ENCODE data around the gene NRBP1.
A peak's percentile ranks its signal among the peaks of the same experiment; 100 is the strongest.

NRBP1 gene

DNA sequence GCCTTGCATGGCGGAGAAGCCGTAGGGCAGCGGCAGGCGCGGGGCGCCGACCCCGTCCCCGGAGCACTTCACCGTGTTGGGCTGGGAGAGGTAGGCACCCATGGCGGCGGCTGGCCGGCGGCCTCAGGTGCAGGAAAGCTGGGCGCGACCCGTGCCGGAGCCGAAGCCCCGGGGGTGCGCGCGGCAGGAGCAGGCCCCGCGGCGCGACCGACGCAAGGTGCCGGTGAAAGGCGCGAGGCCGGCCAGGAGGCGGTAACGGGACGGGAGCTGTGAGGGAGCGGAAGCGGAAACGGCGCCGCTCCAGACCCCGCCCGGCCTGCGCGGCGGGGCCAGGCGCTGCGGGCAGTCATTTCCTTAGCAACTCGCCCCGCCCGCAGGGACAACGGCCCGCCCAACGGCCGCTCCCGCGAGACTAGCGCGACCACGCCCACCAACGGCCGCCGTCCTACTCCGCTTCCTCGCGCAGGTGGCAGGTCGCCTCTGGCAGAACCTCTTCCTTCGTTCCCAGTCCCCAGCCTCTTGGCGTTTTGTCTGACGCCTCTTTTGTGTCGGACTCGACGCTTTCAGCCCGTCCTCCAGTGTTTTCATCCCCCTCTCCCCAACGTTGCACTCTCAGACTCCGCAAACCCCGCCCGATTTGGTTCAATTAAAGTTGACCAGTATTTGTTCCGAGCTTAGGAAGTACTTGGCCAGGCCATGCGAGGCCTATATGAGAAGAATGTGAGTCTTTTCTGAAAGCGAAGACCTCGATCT, 18.9 kb upstream of the NRBP1 start, which contains the start of gene PPM1G (continued):
- TF ChIP-seq, protein P1, sequence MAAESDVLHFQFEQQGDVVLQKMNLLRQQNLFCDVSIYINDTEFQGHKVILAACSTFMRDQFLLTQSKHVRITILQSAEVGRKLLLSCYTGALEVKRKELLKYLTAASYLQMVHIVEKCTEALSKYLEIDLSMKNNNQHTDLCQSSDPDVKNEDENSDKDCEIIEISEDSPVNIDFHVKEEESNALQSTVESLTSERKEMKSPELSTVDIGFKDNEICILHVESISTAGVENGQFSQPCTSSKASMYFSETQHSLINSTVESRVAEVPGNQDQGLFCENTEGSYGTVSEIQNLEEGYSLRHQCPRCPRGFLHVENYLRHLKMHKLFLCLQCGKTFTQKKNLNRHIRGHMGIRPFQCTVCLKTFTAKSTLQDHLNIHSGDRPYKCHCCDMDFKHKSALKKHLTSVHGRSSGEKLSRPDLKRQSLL (tag by site-specific recombination; IDR thresholded peaks at IDR 0.05) = no peak
- TF ChIP-seq ZNF10 (tag by site-specific recombination; IDR thresholded peaks at IDR 0.05) = peak; percentile 30; the same call in 1 of the 2 replicates
- TF ChIP-seq KLF9 (tag by site-specific recombination; IDR thresholded peaks at IDR 0.05; ENCODE audit: low read depth) = peak; percentile 97
- no peak for TF ChIP-seq ZSCAN23 (tag by site-specific recombination; IDR thresholded peaks at IDR 0.05)
- TF ChIP-seq ZFP37 (tag by site-specific recombination; IDR thresholded peaks at IDR 0.05) = 0 out of 2 replicates have a peak, but pooled peaks have one; percentile 56
- no peak for TF ChIP-seq ZNF777 (tag by site-specific recombination; IDR thresholded peaks at IDR 0.05; ENCODE audit: borderline replicate concordance)
- TF ChIP-seq, protein P2, sequence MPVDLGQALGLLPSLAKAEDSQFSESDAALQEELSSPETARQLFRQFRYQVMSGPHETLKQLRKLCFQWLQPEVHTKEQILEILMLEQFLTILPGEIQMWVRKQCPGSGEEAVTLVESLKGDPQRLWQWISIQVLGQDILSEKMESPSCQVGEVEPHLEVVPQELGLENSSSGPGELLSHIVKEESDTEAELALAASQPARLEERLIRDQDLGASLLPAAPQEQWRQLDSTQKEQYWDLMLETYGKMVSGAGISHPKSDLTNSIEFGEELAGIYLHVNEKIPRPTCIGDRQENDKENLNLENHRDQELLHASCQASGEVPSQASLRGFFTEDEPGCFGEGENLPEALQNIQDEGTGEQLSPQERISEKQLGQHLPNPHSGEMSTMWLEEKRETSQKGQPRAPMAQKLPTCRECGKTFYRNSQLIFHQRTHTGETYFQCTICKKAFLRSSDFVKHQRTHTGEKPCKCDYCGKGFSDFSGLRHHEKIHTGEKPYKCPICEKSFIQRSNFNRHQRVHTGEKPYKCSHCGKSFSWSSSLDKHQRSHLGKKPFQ (tag by site-specific recombination; IDR thresholded peaks at IDR 0.05) = no peak
- peak; percentile 45 for TF ChIP-seq ZNF629 (tag by site-specific recombination; IDR thresholded peaks at IDR 0.05)
- peak; percentile 46; the same call in 1 of the 2 replicates for TF ChIP-seq ZNF2 (tag by site-specific recombination; IDR thresholded peaks at IDR 0.05)
- TF ChIP-seq, protein P3, sequence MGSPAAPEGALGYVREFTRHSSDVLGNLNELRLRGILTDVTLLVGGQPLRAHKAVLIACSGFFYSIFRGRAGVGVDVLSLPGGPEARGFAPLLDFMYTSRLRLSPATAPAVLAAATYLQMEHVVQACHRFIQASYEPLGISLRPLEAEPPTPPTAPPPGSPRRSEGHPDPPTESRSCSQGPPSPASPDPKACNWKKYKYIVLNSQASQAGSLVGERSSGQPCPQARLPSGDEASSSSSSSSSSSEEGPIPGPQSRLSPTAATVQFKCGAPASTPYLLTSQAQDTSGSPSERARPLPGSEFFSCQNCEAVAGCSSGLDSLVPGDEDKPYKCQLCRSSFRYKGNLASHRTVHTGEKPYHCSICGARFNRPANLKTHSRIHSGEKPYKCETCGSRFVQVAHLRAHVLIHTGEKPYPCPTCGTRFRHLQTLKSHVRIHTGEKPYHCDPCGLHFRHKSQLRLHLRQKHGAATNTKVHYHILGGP (tag by site-specific recombination; IDR thresholded peaks at IDR 0.05) = no peak
- TF ChIP-seq, protein P4, sequence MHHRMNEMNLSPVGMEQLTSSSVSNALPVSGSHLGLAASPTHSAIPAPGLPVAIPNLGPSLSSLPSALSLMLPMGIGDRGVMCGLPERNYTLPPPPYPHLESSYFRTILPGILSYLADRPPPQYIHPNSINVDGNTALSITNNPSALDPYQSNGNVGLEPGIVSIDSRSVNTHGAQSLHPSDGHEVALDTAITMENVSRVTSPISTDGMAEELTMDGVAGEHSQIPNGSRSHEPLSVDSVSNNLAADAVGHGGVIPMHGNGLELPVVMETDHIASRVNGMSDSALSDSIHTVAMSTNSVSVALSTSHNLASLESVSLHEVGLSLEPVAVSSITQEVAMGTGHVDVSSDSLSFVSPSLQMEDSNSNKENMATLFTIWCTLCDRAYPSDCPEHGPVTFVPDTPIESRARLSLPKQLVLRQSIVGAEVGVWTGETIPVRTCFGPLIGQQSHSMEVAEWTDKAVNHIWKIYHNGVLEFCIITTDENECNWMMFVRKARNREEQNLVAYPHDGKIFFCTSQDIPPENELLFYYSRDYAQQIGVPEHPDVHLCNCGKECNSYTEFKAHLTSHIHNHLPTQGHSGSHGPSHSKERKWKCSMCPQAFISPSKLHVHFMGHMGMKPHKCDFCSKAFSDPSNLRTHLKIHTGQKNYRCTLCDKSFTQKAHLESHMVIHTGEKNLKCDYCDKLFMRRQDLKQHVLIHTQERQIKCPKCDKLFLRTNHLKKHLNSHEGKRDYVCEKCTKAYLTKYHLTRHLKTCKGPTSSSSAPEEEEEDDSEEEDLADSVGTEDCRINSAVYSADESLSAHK (tag by site-specific recombination; IDR thresholded peaks at IDR 0.05) = 0 out of 2 replicates have a peak, but pooled peaks have one; percentile 14
- peak; percentile 76; the same call in 1 of the 2 replicates for TF ChIP-seq ZNF501 (tag by site-specific recombination; IDR thresholded peaks at IDR 0.05)
- no peak for TF ChIP-seq ZNF530 (tag by site-specific recombination; IDR thresholded peaks at IDR 0.05; ENCODE audit: low read depth)
- TF ChIP-seq, protein P5, sequence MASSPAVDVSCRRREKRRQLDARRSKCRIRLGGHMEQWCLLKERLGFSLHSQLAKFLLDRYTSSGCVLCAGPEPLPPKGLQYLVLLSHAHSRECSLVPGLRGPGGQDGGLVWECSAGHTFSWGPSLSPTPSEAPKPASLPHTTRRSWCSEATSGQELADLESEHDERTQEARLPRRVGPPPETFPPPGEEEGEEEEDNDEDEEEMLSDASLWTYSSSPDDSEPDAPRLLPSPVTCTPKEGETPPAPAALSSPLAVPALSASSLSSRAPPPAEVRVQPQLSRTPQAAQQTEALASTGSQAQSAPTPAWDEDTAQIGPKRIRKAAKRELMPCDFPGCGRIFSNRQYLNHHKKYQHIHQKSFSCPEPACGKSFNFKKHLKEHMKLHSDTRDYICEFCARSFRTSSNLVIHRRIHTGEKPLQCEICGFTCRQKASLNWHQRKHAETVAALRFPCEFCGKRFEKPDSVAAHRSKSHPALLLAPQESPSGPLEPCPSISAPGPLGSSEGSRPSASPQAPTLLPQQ (tag by site-specific recombination; IDR thresholded peaks at IDR 0.05) = 0 out of 2 replicates have a peak, but pooled peaks have one; percentile 49
- TF ChIP-seq ZNF473 (tag by site-specific recombination; IDR thresholded peaks at IDR 0.05) = no peak
- TF ChIP-seq ZFP69B (tag by site-specific recombination; IDR thresholded peaks at IDR 0.05) = no peak
- TF ChIP-seq ZNF555 (tag by site-specific recombination; conservative IDR thresholded peaks at IDR 0.05) = no peak
- TF ChIP-seq, protein P6, sequence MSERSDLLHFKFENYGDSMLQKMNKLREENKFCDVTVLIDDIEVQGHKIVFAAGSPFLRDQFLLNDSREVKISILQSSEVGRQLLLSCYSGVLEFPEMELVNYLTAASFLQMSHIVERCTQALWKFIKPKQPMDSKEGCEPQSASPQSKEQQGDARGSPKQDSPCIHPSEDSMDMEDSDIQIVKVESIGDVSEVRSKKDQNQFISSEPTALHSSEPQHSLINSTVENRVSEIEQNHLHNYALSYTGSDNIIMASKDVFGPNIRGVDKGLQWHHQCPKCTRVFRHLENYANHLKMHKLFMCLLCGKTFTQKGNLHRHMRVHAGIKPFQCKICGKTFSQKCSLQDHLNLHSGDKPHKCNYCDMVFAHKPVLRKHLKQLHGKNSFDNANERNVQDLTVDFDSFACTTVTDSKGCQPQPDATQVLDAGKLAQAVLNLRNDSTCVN (tag by site-specific recombination; optimal IDR thresholded peaks at IDR 0.05) = peak; percentile 84
- 0 out of 2 replicates have a peak, but pooled peaks have one; percentile 30 for TF ChIP-seq ZNF24 (tag by site-specific recombination; IDR thresholded peaks at IDR 0.05)
- TF ChIP-seq YY2 (tag by site-specific recombination; IDR thresholded peaks at IDR 0.05) = 0 out of 2 replicates have a peak, but pooled peaks have one; percentile 60
- TF ChIP-seq, protein P7, sequence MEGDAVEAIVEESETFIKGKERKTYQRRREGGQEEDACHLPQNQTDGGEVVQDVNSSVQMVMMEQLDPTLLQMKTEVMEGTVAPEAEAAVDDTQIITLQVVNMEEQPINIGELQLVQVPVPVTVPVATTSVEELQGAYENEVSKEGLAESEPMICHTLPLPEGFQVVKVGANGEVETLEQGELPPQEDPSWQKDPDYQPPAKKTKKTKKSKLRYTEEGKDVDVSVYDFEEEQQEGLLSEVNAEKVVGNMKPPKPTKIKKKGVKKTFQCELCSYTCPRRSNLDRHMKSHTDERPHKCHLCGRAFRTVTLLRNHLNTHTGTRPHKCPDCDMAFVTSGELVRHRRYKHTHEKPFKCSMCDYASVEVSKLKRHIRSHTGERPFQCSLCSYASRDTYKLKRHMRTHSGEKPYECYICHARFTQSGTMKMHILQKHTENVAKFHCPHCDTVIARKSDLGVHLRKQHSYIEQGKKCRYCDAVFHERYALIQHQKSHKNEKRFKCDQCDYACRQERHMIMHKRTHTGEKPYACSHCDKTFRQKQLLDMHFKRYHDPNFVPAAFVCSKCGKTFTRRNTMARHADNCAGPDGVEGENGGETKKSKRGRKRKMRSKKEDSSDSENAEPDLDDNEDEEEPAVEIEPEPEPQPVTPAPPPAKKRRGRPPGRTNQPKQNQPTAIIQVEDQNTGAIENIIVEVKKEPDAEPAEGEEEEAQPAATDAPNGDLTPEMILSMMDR (tag by site-specific recombination; IDR thresholded peaks at IDR 0.05) = peak; percentile 4
- peak; percentile 80 for TF ChIP-seq ZNF600 (tag by site-specific recombination; IDR thresholded peaks at IDR 0.05)
- TF ChIP-seq, protein P8, sequence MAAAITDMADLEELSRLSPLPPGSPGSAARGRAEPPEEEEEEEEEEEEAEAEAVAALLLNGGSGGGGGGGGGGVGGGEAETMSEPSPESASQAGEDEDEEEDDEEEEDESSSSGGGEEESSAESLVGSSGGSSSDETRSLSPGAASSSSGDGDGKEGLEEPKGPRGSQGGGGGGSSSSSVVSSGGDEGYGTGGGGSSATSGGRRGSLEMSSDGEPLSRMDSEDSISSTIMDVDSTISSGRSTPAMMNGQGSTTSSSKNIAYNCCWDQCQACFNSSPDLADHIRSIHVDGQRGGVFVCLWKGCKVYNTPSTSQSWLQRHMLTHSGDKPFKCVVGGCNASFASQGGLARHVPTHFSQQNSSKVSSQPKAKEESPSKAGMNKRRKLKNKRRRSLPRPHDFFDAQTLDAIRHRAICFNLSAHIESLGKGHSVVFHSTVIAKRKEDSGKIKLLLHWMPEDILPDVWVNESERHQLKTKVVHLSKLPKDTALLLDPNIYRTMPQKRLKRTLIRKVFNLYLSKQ (tag by site-specific recombination; IDR thresholded peaks at IDR 0.05; ENCODE audit: borderline replicate concordance) = no peak
- TF ChIP-seq ZNF664 (tag by site-specific recombination; IDR thresholded peaks at IDR 0.05) = no peak

Measured in HEK293 (cell line).